IMR-90 (cell line): Measurements from ENCODE around the gene CCNK.

Experiments used
- BHLHE40 ChIP-seq: fragments of 150-350 bp; IDR thresholded peaks from 2 replicates; pipeline ENCODE4 v1.6.1; 2016; ENCODE audit warnings: mild to moderate bottlenecking, low read depth, low read length
- CHD1 ChIP-seq: IDR thresholded peaks from 2 replicates; pipeline ENCODE4 v1.6.1; 2012; ENCODE audit warnings: low read depth, low read length, improper control_type of control experiment
- MAFK ChIP-seq: IDR thresholded peaks from 2 replicates; pipeline ENCODE4 v1.6.1; 2012; ENCODE audit warnings: low read depth, low read length, improper control_type of control experiment
- MAZ ChIP-seq: IDR thresholded peaks from 2 replicates; pipeline ENCODE4 v1.6.1; 2012; ENCODE audit warnings: low read depth, mild to moderate bottlenecking, low read length, improper control_type of control experiment, moderate library complexity, borderline replicate concordance
- POLR2A ChIP-seq: IDR thresholded peaks from 2 replicates; pipeline ENCODE4 v1.6.1; 2012; ENCODE audit warnings: mild to moderate bottlenecking, low read depth, low read length
- RAD21 ChIP-seq: IDR thresholded peaks from 2 replicates; pipeline ENCODE4 v1.6.1; 2012; ENCODE audit warnings: low read length, improper control_type of control experiment
- RCOR1 ChIP-seq: IDR thresholded peaks from 2 replicates; pipeline ENCODE4 v1.6.1; 2012; ENCODE audit warnings: mild to moderate bottlenecking, low read length, improper control_type of control experiment; ENCODE audit not compliant: insufficient replicate concordance
- TF ChIP-seq, protein P1 (sequence below): conservative IDR thresholded peaks from 2 replicates; pipeline ENCODE4 v1.5.1; 2012; ENCODE audit warnings: mild to moderate bottlenecking, low read depth, low read length, improper control_type of control experiment
- TF ChIP-seq, protein P2 (sequence below): fragments of 150-350 bp; IDR thresholded peaks from 2 replicates; pipeline ENCODE4 v1.6.1; 2017; ENCODE audit warnings: mild to moderate bottlenecking, antibody characterized with exemption, low read length, low read depth

DNA sequence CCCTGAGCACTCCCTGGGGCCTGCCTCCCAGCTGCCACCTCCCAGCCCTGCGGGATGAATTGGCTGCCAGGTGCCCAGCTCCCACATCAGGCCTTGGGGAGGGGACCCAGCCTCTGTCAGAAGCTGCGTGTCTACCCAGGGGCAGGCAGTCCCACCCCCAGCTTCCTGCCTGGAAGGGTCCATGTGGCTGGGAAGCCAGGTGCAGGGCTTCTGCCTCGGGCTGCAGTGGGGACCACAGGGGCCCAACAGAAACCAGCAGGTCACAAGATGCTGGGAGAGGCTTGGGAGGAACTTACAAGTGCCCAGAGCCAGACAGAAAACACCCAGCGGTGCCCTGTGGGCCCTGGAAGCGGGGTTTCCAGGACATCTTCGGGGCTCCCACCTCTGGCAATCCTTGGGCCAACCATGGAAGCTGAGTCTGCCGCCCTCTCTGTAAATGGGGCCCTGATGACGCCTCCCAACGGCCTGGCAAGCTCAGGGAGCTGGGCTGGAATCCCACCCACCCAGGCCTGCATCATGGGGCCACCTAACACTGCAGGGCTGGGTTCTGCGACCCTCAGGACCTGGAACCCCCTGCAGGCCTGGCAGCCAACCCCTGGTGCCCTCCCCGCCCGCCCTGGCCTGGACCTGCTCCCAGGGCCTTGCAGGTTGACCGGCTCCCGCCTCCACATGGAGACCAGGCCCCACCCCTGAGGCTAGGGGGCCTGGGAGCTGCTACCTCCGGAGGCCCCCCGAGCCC, 36.6 kb downstream of the CCNK start:
- TF ChIP-seq, protein P1, sequence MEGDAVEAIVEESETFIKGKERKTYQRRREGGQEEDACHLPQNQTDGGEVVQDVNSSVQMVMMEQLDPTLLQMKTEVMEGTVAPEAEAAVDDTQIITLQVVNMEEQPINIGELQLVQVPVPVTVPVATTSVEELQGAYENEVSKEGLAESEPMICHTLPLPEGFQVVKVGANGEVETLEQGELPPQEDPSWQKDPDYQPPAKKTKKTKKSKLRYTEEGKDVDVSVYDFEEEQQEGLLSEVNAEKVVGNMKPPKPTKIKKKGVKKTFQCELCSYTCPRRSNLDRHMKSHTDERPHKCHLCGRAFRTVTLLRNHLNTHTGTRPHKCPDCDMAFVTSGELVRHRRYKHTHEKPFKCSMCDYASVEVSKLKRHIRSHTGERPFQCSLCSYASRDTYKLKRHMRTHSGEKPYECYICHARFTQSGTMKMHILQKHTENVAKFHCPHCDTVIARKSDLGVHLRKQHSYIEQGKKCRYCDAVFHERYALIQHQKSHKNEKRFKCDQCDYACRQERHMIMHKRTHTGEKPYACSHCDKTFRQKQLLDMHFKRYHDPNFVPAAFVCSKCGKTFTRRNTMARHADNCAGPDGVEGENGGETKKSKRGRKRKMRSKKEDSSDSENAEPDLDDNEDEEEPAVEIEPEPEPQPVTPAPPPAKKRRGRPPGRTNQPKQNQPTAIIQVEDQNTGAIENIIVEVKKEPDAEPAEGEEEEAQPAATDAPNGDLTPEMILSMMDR: no peak
- TF ChIP-seq MAFK (no peak), RCOR1 (no peak), RAD21 (no peak), POLR2A (no peak), MAZ (no peak), BHLHE40 (no peak), CHD1 (no peak)
- TF ChIP-seq, protein P2, sequence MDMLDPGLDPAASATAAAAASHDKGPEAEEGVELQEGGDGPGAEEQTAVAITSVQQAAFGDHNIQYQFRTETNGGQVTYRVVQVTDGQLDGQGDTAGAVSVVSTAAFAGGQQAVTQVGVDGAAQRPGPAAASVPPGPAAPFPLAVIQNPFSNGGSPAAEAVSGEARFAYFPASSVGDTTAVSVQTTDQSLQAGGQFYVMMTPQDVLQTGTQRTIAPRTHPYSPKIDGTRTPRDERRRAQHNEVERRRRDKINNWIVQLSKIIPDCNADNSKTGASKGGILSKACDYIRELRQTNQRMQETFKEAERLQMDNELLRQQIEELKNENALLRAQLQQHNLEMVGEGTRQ: no peak
